HEK293 (cell line): ENCODE measurements around the gene NEK2.

ENCODE experiments used
- CTCF ChIA-PET: fragments of 350-600 bp; formaldehyde crosslinking; extraction: SDS; loops from one replicate; lab custom pipeline; 2021; ENCODE audit warnings: antibody characterized with exemption; lab: Yijun Ruan, JAX
- POLR2A ChIA-PET: fragments of 300-600 bp; formaldehyde crosslinking; extraction: SDS; loops from one replicate; lab custom pipeline; 2020; ENCODE audit warnings: antibody characterized with exemption, inconsistent platforms; lab: Yijun Ruan, JAX
- H3K27ac ChIP-seq: fragments of 200-500 bp; sonication (Bioruptor generic); 2 replicates; pipeline ENCODE4 v1.5.1; 2014; ENCODE audit warnings: low read depth, low read length, control low read depth, inconsistent platforms; ENCODE audit errors: extremely low read depth
- H3K36me3 ChIP-seq, 2 experiments: fragments of 200-500 bp in 1 of 2; sonication (Bioruptor generic) in 1 of 2; 1 replicate in 1 of 2; 2 replicates in 1 of 2; pipeline ENCODE4 v1.5.1; 2014 to 2017; ENCODE audit warnings: inconsistent platforms in 2 of 2, low read length in 2 of 2; ENCODE audit not compliant: control insufficient read depth in 2 of 2, insufficient read depth in 1 of 2
- H3K4me1 ChIP-seq: fragments of 200-500 bp; sonication (Bioruptor generic); 2 replicates; pipeline ENCODE4 v1.5.1; 2014; ENCODE audit warnings: mild to moderate bottlenecking, low read length, inconsistent platforms; ENCODE audit not compliant: control insufficient read depth, insufficient read depth
- H3K4me3 ChIP-seq: 2 replicates; pipeline ENCODE4 v1.5.1; 2011; ENCODE audit warnings: low read depth, mild to moderate bottlenecking, control low read depth, low read length, moderate library complexity
- H3K9me3 ChIP-seq: fragments of 200-500 bp; sonication (Bioruptor generic); 2 replicates; pipeline ENCODE4 v1.5.1; 2014; ENCODE audit warnings: low read depth, low read length, inconsistent platforms; ENCODE audit not compliant: control insufficient read depth, insufficient read depth
- HOXA7 ChIP-seq: sonication (generic); formaldehyde crosslinking; IDR thresholded peaks from 2 replicates; pipeline ENCODE4 v1.8.1; 2022; ENCODE audit warnings: missing genetic modification reagents, borderline replicate concordance
- HOXC10 ChIP-seq: sonication (generic); formaldehyde crosslinking; IDR thresholded peaks from 2 replicates; pipeline ENCODE4 v1.8.1; 2023; ENCODE audit warnings: mild to moderate bottlenecking, missing genetic modification reagents
- KLF8 ChIP-seq: fragments of 450-650 bp; formaldehyde crosslinking; IDR thresholded peaks from 2 replicates; pipeline ENCODE4 v1.5.1; 2016; ENCODE audit warnings: missing biosample characterization, missing genetic modification characterization
- SCRT1 ChIP-seq: fragments of 450-650 bp; formaldehyde crosslinking; IDR thresholded peaks from 2 replicates; pipeline ENCODE4 v1.5.1; 2016; ENCODE audit warnings: missing biosample characterization, missing genetic modification characterization, borderline replicate concordance
- YY1 ChIP-seq: fragments of 450-650 bp; formaldehyde crosslinking; IDR thresholded peaks from 2 replicates; pipeline ENCODE4 v1.5.1; 2018; ENCODE audit warnings: missing biosample characterization, missing genetic modification characterization
- ZBTB11 ChIP-seq: fragments of 450-650 bp; formaldehyde crosslinking; conservative IDR thresholded peaks from 2 replicates; pipeline ENCODE4 v1.5.1; 2016; ENCODE audit warnings: low read depth, missing biosample characterization, missing genetic modification characterization
- ZBTB49 ChIP-seq: fragments of 450-650 bp; formaldehyde crosslinking; IDR thresholded peaks from 2 replicates; pipeline ENCODE4 v1.5.1; 2016; ENCODE audit warnings: missing biosample characterization, missing genetic modification characterization, low read depth
- ZBTB6 ChIP-seq: fragments of 450-650 bp; formaldehyde crosslinking; IDR thresholded peaks from 2 replicates; pipeline ENCODE4 v1.5.1; 2017; ENCODE audit warnings: missing biosample characterization, missing genetic modification characterization
- ZNF2 ChIP-seq: fragments of 450-650 bp; formaldehyde crosslinking; IDR thresholded peaks from 2 replicates; pipeline ENCODE4 v1.5.1; 2016; ENCODE audit warnings: missing biosample characterization, missing genetic modification characterization
- ZNF223 ChIP-seq: fragments of 450-650 bp; formaldehyde crosslinking; IDR thresholded peaks from 2 replicates; pipeline ENCODE4 v1.5.1; 2016; ENCODE audit warnings: missing biosample characterization, missing genetic modification characterization
- ZNF239 ChIP-seq: fragments of 450-650 bp; formaldehyde crosslinking; IDR thresholded peaks from 2 replicates; pipeline ENCODE4 v1.5.1; 2016; ENCODE audit warnings: missing biosample characterization, missing genetic modification characterization
- ZNF274 ChIP-seq, 2 experiments: fragments of 200-500 bp in 1 of 2; fragments of 450-650 bp in 1 of 2; sonication (Bioruptor generic) in 1 of 2; formaldehyde crosslinking in 1 of 2; IDR thresholded peaks; 2 replicates each; pipeline versions ENCODE4 v1.5.1 to v1.6.1; 2014 to 2016; ENCODE audit warnings: borderline replicate concordance in 1 of 2, inconsistent platforms in 1 of 2, low read length in 1 of 2, missing biosample characterization in 1 of 2, missing genetic modification characterization in 1 of 2
- ZNF362 ChIP-seq: fragments of 450-650 bp; formaldehyde crosslinking; IDR thresholded peaks from 2 replicates; pipeline ENCODE4 v1.5.1; 2016; ENCODE audit warnings: missing biosample characterization, missing genetic modification characterization
- ZNF433 ChIP-seq: fragments of 450-650 bp; formaldehyde crosslinking; IDR thresholded peaks from 2 replicates; pipeline ENCODE4 v1.5.1; 2016; ENCODE audit warnings: missing biosample characterization, missing genetic modification characterization, low read depth
- ZNF501 ChIP-seq: fragments of 450-650 bp; formaldehyde crosslinking; IDR thresholded peaks from 2 replicates; pipeline ENCODE4 v1.5.1; 2016; ENCODE audit warnings: missing biosample characterization, missing genetic modification characterization
- ZNF558 ChIP-seq: fragments of 450-650 bp; formaldehyde crosslinking; IDR thresholded peaks from 2 replicates; pipeline ENCODE4 v1.5.1; 2016; ENCODE audit warnings: missing biosample characterization, missing genetic modification characterization
- ZNF561 ChIP-seq: fragments of 450-650 bp; IDR thresholded peaks from 2 replicates; pipeline ENCODE4 v1.5.1; 2018; ENCODE audit warnings: missing biosample characterization, missing genetic modification characterization, borderline replicate concordance
- ZNF645 ChIP-seq: fragments of 450-650 bp; formaldehyde crosslinking; IDR thresholded peaks from 2 replicates; pipeline ENCODE4; 2016; ENCODE audit warnings: missing biosample characterization, missing genetic modification characterization
- ZNF654 ChIP-seq: fragments of 450-650 bp; formaldehyde crosslinking; IDR thresholded peaks from 2 replicates; pipeline ENCODE4 v1.5.1; 2016; ENCODE audit warnings: low read depth, missing biosample characterization, missing genetic modification characterization
- ZNF692 ChIP-seq: fragments of 450-650 bp; formaldehyde crosslinking; IDR thresholded peaks from 2 replicates; pipeline ENCODE4 v1.5.1; 2016; ENCODE audit warnings: missing biosample characterization, missing genetic modification characterization

NEK2 gene

GRCh38 chr1:211634461-211634860 lies 41.0 kb downstream of the NEK2 start:
- Histone ChIP-seq H3K27ac (no peak overlapping the region), H3K4me3 (no peak overlapping the region), H3K9me3 (no peaks in the 10 kb centered on the region), H3K4me1 (peaks cover 8% of the 10 kb centered on the region), H3K36me3 (no peaks in the 10 kb centered on the region)
- ChIA-PET CTCF (interaction anchor here (1.0 to 1.3 kb wide), 2 partner anchors 46 to 311 kb away, joined by 3 read pairs; no protein-coding TSS in a partner anchor), POLR2A (no interaction called here)
- no peak for TF ChIP-seq ZBTB11 (tag by site-specific recombination)
- no peak for TF ChIP-seq ZBTB49 (tag by site-specific recombination)
- no peak for TF ChIP-seq ZNF645 (tag by site-specific recombination)
- TF ChIP-seq ZNF692 (tag by site-specific recombination), result no peak
- no peak for TF ChIP-seq ZNF2 (tag by site-specific recombination)
- TF ChIP-seq ZNF433 (tag by site-specific recombination), result no peak
- no peak for TF ChIP-seq ZNF501 (tag by site-specific recombination)
- no peak for TF ChIP-seq ZNF561 (tag by site-specific recombination)
- no peak for TF ChIP-seq SCRT1
- no peak for TF ChIP-seq HOXA7
- no peak for TF ChIP-seq ZNF654 (tag by site-specific recombination)

- H3K36me3 ChIP-seq, result no peaks in the 10 kb centered on the region
- POLR2A ChIA-PET, result interaction anchor here (0.6 kb wide), 1 partner anchor 10 kb away, joined by 3 read pairs; no protein-coding TSS in a partner anchor
- TF ChIP-seq ZBTB11 (tag by site-specific recombination) (no peak), HOXC10 (CRISPR knock-in tag) (no peak), YY1 (tag by site-specific recombination) (no peak), ZNF558 (tag by site-specific recombination) (no peak), ZBTB6 (no peak), KLF8 (tag by site-specific recombination) (no peak), ZNF362 (tag by site-specific recombination) (no peak), ZNF223 (no peak), ZNF239 (no peak), ZNF274 (IDR thresholded peaks at IDR 0.05; ENCODE audit: low read length) (no peak), ZNF274 (tag by site-specific recombination; IDR thresholded peaks at IDR 0.05; ENCODE audit: borderline replicate concordance) (no peak)
- TF ChIP-seq, all 188 proteins: peak for 0
- no peak overlapping the region for H3K4me3 ChIP-seq
- CTCF ChIA-PET, result interaction anchor here (0.5 to 1.3 kb wide), 4 partner anchors 24 to 998 kb away, joined by 3 to 5 read pairs (median 4); no protein-coding TSS in a partner anchor
- no peaks in the 10 kb centered on the region for H3K9me3 ChIP-seq
- peaks cover 8% of the 10 kb centered on the region for H3K4me1 ChIP-seq
- no peak overlapping the region for H3K27ac ChIP-seq
Observed at GRCh38 chr1:211633524-211633846, 41.9 kb downstream of the NEK2 start.
